Neural cell (in vitro differentiated cells): ENCODE results near the gene UMPS. TPM values are rescaled to one million over a fixed set of nuclear protein-coding genes. Genes with fewer than 3 reads are reported as not detected.

Experiments used
- H2AFZ ChIP-seq: fragments of 200-600, 300-800 bp; sonication (generic), shearing (Covaris generic); 2 replicates; pipeline ENCODE4 v1.6.0; 2014; ENCODE audit warnings: low read depth, mild to moderate bottlenecking, antibody characterized with exemption, low read length, moderate library complexity
- H3F3A ChIP-seq: fragments of 200-600 bp; shearing (Covaris generic); 2 replicates; pipeline ENCODE4 v1.6.1; 2016; ENCODE audit warnings: mild to moderate bottlenecking, moderate library complexity, mixed read lengths, antibody characterized with exemption, low read length; ENCODE audit not compliant: insufficient read depth, poor library complexity, severe bottlenecking
- H3K27ac ChIP-seq: fragments of 200-600, 300-800 bp; sonication (generic), shearing (Covaris generic); 2 replicates; pipeline ENCODE4 v1.5.1; 2014; ENCODE audit warnings: mild to moderate bottlenecking, low read length, moderate library complexity
- H3K27me3 ChIP-seq: fragments of 300-800, 200-600 bp; sonication (generic), shearing (Covaris generic); 2 replicates; pipeline ENCODE4 v1.6.0; 2014; ENCODE audit warnings: mild to moderate bottlenecking, low read depth, low read length, moderate library complexity; ENCODE audit not compliant: insufficient read depth
- H3K36me3 ChIP-seq: fragments of 300-800, 200-600 bp; sonication (generic), shearing (Covaris generic); 2 replicates; pipeline ENCODE4 v1.5.1; 2014; ENCODE audit warnings: mild to moderate bottlenecking, antibody characterized with exemption, low read length, moderate library complexity; ENCODE audit not compliant: insufficient read depth
- H3K4me2 ChIP-seq: fragments of 300-800, 200-600 bp; sonication (generic), shearing (Covaris generic); 2 replicates; pipeline ENCODE4 v1.6.0; 2014; ENCODE audit warnings: mild to moderate bottlenecking, low read length
- H3K4me3 ChIP-seq: fragments of 300-800, 200-600 bp; sonication (generic), shearing (Covaris generic); 2 replicates; pipeline ENCODE4 v1.5.1; 2014; ENCODE audit warnings: mild to moderate bottlenecking, low read length, moderate library complexity
- H3K79me2 ChIP-seq: fragments of 200-600 bp; shearing (Covaris generic); replicated peaks from 2 replicates; pipeline ENCODE4 v1.6.0; 2014; ENCODE audit warnings: mild to moderate bottlenecking, low read length, moderate library complexity; ENCODE audit not compliant: insufficient read depth
- H3K9ac ChIP-seq: fragments of 300-800, 200-600 bp; sonication (generic), shearing (Covaris generic); 2 replicates; pipeline ENCODE4 v1.6.1; 2016; ENCODE audit warnings: mild to moderate bottlenecking, low read length, mixed read lengths
- H3K9me2 ChIP-seq: fragments of 200-600 bp; shearing (Covaris generic); 2 replicates; pipeline ENCODE4 v1.6.1; 2016; ENCODE audit warnings: mild to moderate bottlenecking, low read length, mixed read lengths; ENCODE audit not compliant: insufficient read depth
- H3K9me3 ChIP-seq: fragments of 200-600, 300-800 bp; sonication (generic), shearing (Covaris generic); 2 replicates; pipeline ENCODE4 v1.6.1; 2016; ENCODE audit warnings: mild to moderate bottlenecking, mixed run types, low read length, moderate library complexity, mixed read lengths
- H4K20me1 ChIP-seq: fragments of 200-600 bp; shearing (Covaris generic); 2 replicates; pipeline ENCODE4 v1.6.1; 2016; ENCODE audit warnings: mild to moderate bottlenecking, mixed run types; ENCODE audit not compliant: insufficient read depth
- EP300 ChIP-seq: fragments of 450-650 bp; conservative IDR thresholded peaks from 2 replicates; pipeline ENCODE4 v1.6.1; 2014; ENCODE audit warnings: antibody characterized with exemption, mild to moderate bottlenecking, moderate library complexity; ENCODE audit not compliant: poor library complexity, severe bottlenecking
- EZH2 ChIP-seq: fragments of 200-600, 300-800 bp; shearing (Covaris generic), sonication (generic); IDR thresholded peaks from 2 replicates; pipeline ENCODE4 v1.6.1; 2014; ENCODE audit warnings: antibody characterized with exemption, low read length, borderline replicate concordance, mild to moderate bottlenecking; ENCODE audit not compliant: insufficient read depth, poor library complexity, severe bottlenecking
- MXI1 ChIP-seq: fragments of 450-650 bp; conservative IDR thresholded peaks from 2 replicates; pipeline ENCODE4 v1.6.1; 2014; ENCODE audit warnings: antibody characterized with exemption, mild to moderate bottlenecking; ENCODE audit not compliant: poor library complexity, severe bottlenecking
- POLR2AphosphoS5 ChIP-seq: IDR thresholded peaks from 2 replicates; pipeline ENCODE4 v1.6.1; 2012
- RAD21 ChIP-seq: fragments of 450-650 bp; conservative IDR thresholded peaks from 2 replicates; pipeline ENCODE4 v1.6.1; 2014; ENCODE audit warnings: antibody characterized with exemption, mild to moderate bottlenecking, moderate library complexity
- REST ChIP-seq: IDR thresholded peaks from 2 replicates; pipeline ENCODE4 v1.6.1; 2012; ENCODE audit warnings: borderline replicate concordance
- SMC3 ChIP-seq: fragments of 450-650 bp; conservative IDR thresholded peaks from 2 replicates; pipeline ENCODE4 v1.6.1; 2014; ENCODE audit warnings: antibody characterized with exemption, mild to moderate bottlenecking, moderate library complexity; ENCODE audit not compliant: poor library complexity
- TAF1 ChIP-seq: IDR thresholded peaks from 2 replicates; pipeline ENCODE4 v1.6.1; 2012; ENCODE audit warnings: low read depth
- polyA minus RNA-seq: library from RNA; depleted of rRNA, polyadenylated mRNA; stranded (reverse); fragments of >200 nt; gene quantifications from 2 replicates; pipeline ENCODE4 v1.2.3, GENCODE V29; 2014
- polyA plus RNA-seq: library from polyadenylated mRNA; depleted of rRNA; stranded (reverse); fragments of >200 nt; gene quantifications from 2 replicates; pipeline ENCODE4 v1.2.3, GENCODE V29; 2014

UMPS gene
- 22.5 and 30.0 TPM in 2 replicates for polyA plus RNA-seq
- polyA minus RNA-seq: 45.3 and 50.9 TPM in 2 replicates

- Histone ChIP-seq H3F3A (no peaks in the 10 kb centered on the region), H3K27me3 (no peaks in the 10 kb centered on the region), H3K27ac (peak within 1 kb of the TSS; percentile 74), H4K20me1 (no peaks in the 10 kb centered on the region), H3K4me3 (peak within 1 kb of the TSS; percentile 92), H3K79me2 (peaks cover 33% of the 10 kb centered on the region), H3K9me3 (no peaks in the 10 kb centered on the region), H3K9me2 (no peaks in the 10 kb centered on the region), H3K4me2 (peak within 1 kb of the TSS; percentile 91), H3K9ac (peak within 1 kb of the TSS; percentile 86), H2AFZ (peak within 1 kb of the TSS; percentile 77), H3K36me3 (no peaks in the 10 kb centered on the region)
- peak; percentile 59 for TF ChIP-seq EP300
- TF ChIP-seq POLR2AphosphoS5: peak; percentile 94
- peak; percentile 83 for TF ChIP-seq REST
- no peak for TF ChIP-seq EZH2
- no peak for TF ChIP-seq RAD21
- peak; percentile 96 for TF ChIP-seq MXI1
- peak; percentile 42 for TF ChIP-seq SMC3
- peak; percentile 72 for TF ChIP-seq TAF1
Observed at GRCh38 chr3:124730129-124730940, at the start of gene UMPS. TSS of gene UMPS (plus strand) at chr3:124730452. CDS start at chr3:124730472, 20 bp downstream.

- H2AFZ ChIP-seq: no peak overlapping the region
- H3K9ac ChIP-seq: no peak overlapping the region
- no peak overlapping the region for H3K4me3 ChIP-seq
- H3K9me2 ChIP-seq: no peaks in the 10 kb centered on the region
- no peaks in the 10 kb centered on the region for H3K9me3 ChIP-seq
- no peak overlapping the region for H3K27ac ChIP-seq
- no peaks in the 10 kb centered on the region for H4K20me1 ChIP-seq
- no peaks in the 10 kb centered on the region for H3F3A ChIP-seq
- no peak for TF ChIP-seq REST
- H3K79me2 ChIP-seq: no peaks in the 10 kb centered on the region
- H3K27me3 ChIP-seq: no peaks in the 10 kb centered on the region
- peaks cover 6% of the 10 kb centered on the region for H3K36me3 ChIP-seq
- no peak overlapping the region for H3K4me2 ChIP-seq
Observed at GRCh38 chr3:124680521-124680920, 49.7 kb upstream of the UMPS start.
